T-helper 1 cell treated with Interleukin-12 subunit alpha and Interleukin-12 subunit beta and Interleukin-4 antibody, amounts not matched to agents 30 μg/mL and 1 μg/mL, for 36 hours (primary cell): ENCODE data around the gene FSCB.

Experiments used
- H3K27ac Mint-ChIP-seq: one replicate; pipeline ENCODE4 v1.8.0; 2021; ENCODE audit warnings: mild to moderate bottlenecking, mixed read lengths
- H3K27me3 Mint-ChIP-seq: one replicate; pipeline ENCODE4 v1.8.0; 2021; ENCODE audit warnings: low read depth, mixed read lengths
- H3K36me3 Mint-ChIP-seq: one replicate; pipeline ENCODE4 v1.8.0; 2021; ENCODE audit warnings: low read depth, mixed read lengths
- H3K4me1 Mint-ChIP-seq: one replicate; pipeline ENCODE4 v1.8.0; 2021; ENCODE audit warnings: low read depth, mixed read lengths
- H3K4me3 Mint-ChIP-seq: one replicate; pipeline ENCODE4 v1.8.0; 2021; ENCODE audit warnings: mild to moderate bottlenecking, moderate library complexity, mixed read lengths
- H3K9me3 Mint-ChIP-seq: one replicate; pipeline ENCODE4 v1.8.0; 2021; ENCODE audit warnings: mixed read lengths

FSCB gene

GRCh38 chr14:44462381-44462780, 44.7 kb downstream of the FSCB start:
- Mint-ChIP-seq H3K4me3 (no peak overlapping the region), H3K9me3 (no peaks in the 10 kb centered on the region), H3K27ac (no peak overlapping the region), H3K4me1 (no peaks in the 10 kb centered on the region), H3K27me3 (no peaks in the 10 kb centered on the region), H3K36me3 (no peaks in the 10 kb centered on the region)

GRCh38 chr14:44461811-44462210, 45.3 kb downstream of the FSCB start:
- no peak overlapping the region for H3K27ac Mint-ChIP-seq
- H3K36me3 Mint-ChIP-seq = no peaks in the 10 kb centered on the region
- H3K4me1 Mint-ChIP-seq = no peaks in the 10 kb centered on the region
- no peak overlapping the region for H3K4me3 Mint-ChIP-seq
- H3K27me3 Mint-ChIP-seq = no peaks in the 10 kb centered on the region
- H3K9me3 Mint-ChIP-seq = no peaks in the 10 kb centered on the region
